Measurements from ENCODE around the gene USP48.

DNA sequence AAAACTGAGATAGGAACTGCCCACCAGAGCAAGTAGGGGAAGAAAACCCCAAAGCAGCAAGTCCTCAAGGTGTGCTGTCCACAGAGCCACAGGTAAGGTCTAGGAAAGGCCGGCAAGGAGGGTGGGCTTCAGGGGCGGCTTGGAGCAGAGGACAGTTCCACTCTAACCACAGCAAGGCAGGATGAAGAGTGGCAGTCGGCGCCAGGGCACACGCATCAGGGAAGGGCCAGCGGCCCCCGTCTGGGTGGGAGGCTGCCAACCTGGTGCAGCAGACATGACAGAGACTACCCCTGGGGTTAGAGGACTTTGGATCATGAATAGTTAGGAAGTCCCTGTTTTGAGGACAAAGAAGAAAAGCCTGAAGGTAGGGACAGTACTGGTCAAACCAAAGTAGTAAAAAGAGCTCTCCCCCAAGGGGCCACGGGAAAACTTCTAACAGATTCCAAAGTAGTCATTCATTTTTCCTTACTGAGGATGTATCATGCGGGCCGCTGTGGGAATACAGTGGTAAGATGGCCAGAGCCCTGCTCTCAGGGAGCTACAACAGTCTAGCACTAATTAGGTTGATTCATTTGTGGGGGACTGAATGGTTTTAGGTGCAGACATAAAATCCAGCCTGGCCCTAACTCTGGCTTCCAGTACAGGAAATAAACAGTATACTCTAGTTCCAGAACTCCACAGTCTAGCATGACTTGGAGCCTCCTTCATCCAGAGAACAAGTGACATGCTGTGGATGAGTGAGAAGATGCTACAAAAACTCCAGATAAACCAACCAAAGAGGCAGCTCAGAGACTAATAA, 110.3 kb downstream of the USP48 start:
- TF ChIP-seq EED (IDR thresholded peaks at IDR 0.05; ENCODE audit: low read depth) (no peak), EZH2 (IDR thresholded peaks at IDR 0.05; ENCODE audit: borderline replicate concordance, control insufficient read depth, low read depth, low read length) (no peak)

Measured in GM12878 (cell line).